H9 (cell line): ENCODE measurements around the gene PLXNA2. TPM values are rescaled to one million over a fixed set of nuclear protein-coding genes. Genes with fewer than 3 reads are reported as not detected.

ENCODE experiments used
- DNase-seq: peaks from one replicate; pipeline ENCODE4 v3.0.0-alpha.2; 2017
- H2AFZ ChIP-seq: one replicate; pipeline ENCODE4 v1.6.1; 2013; ENCODE audit warnings: mild to moderate bottlenecking, low read length, control low read depth, moderate library complexity
- H2AK5ac ChIP-seq: 2 replicates; pipeline ENCODE4 v1.6.1; 2013; ENCODE audit warnings: low read length, control low read depth, mixed read lengths; ENCODE audit not compliant: insufficient read length
- H2BK120ac ChIP-seq: one replicate; pipeline ENCODE4 v1.6.1; 2013; ENCODE audit warnings: low read depth, mild to moderate bottlenecking, low read length, control low read depth, inconsistent platforms; ENCODE audit not compliant: poor library complexity, severe bottlenecking
- H2BK12ac ChIP-seq: 2 replicates; pipeline ENCODE4 v1.6.1; 2013; ENCODE audit warnings: low read length, control low read depth, mixed read lengths, low read depth; ENCODE audit not compliant: insufficient read length
- H2BK15ac ChIP-seq: 2 replicates; pipeline ENCODE4 v1.6.1; 2013; ENCODE audit warnings: low read depth, low read length, control low read depth
- H2BK20ac ChIP-seq: one replicate; pipeline ENCODE4 v1.6.1; 2013; ENCODE audit warnings: low read depth, mild to moderate bottlenecking, low read length, control low read depth, inconsistent platforms; ENCODE audit not compliant: poor library complexity, severe bottlenecking
- H2BK5ac ChIP-seq: 2 replicates; pipeline ENCODE4 v1.6.1; 2013; ENCODE audit warnings: low read length, control low read depth, mixed read lengths; ENCODE audit not compliant: insufficient read length
- H3K14ac ChIP-seq: 2 replicates; pipeline ENCODE4 v1.6.1; 2013; ENCODE audit warnings: low read length, control low read depth; ENCODE audit not compliant: insufficient read depth
- H3K18ac ChIP-seq: 2 replicates; pipeline ENCODE4 v1.6.1; 2013; ENCODE audit warnings: low read depth, mild to moderate bottlenecking, mixed read lengths, low read length, control low read depth; ENCODE audit not compliant: insufficient read length
- H3K23ac ChIP-seq: 2 replicates; pipeline ENCODE4 v1.6.1; 2013; ENCODE audit warnings: low read length, control low read depth, mixed read lengths, low read depth; ENCODE audit not compliant: insufficient read length
- H3K23me2 ChIP-seq: 2 replicates; pipeline ENCODE4 v1.6.1; 2013; ENCODE audit warnings: low read depth, mild to moderate bottlenecking, mixed read lengths, low read length, control low read depth; ENCODE audit not compliant: insufficient read length, poor library complexity, severe bottlenecking
- H3K27ac ChIP-seq: 2 replicates; pipeline ENCODE4 v1.5.1; 2013; ENCODE audit warnings: low read length, control low read depth, mixed read lengths, low read depth; ENCODE audit not compliant: insufficient read length
- H3K27me3 ChIP-seq: 2 replicates; pipeline ENCODE4 v1.6.1; 2013; ENCODE audit warnings: low read length, control low read depth, inconsistent platforms; ENCODE audit not compliant: insufficient read depth
- H3K4ac ChIP-seq: 2 replicates; pipeline ENCODE4 v1.6.1; 2013; ENCODE audit warnings: low read depth, mild to moderate bottlenecking, control low read depth, inconsistent platforms, low read length, moderate library complexity
- H3K4me1 ChIP-seq: 2 replicates; pipeline ENCODE4 v1.6.1; 2013; ENCODE audit warnings: low read length, control low read depth, inconsistent platforms; ENCODE audit not compliant: insufficient read depth
- H3K4me2 ChIP-seq: 2 replicates; pipeline ENCODE4 v1.6.1; 2013; ENCODE audit warnings: low read length, control low read depth, mixed read lengths; ENCODE audit not compliant: insufficient read length, insufficient read depth
- H3K56ac ChIP-seq: 2 replicates; pipeline ENCODE4 v1.6.1; 2013; ENCODE audit warnings: low read depth, mild to moderate bottlenecking, mixed read lengths, low read length, control low read depth; ENCODE audit not compliant: insufficient read length
- H3K79me1 ChIP-seq: 2 replicates; pipeline ENCODE4 v1.6.1; 2013; ENCODE audit warnings: low read depth, mild to moderate bottlenecking, moderate library complexity, low read length, control low read depth, inconsistent platforms; ENCODE audit not compliant: insufficient read depth, poor library complexity, severe bottlenecking
- H3K79me2 ChIP-seq: 2 replicates; pipeline ENCODE4 v1.6.1; 2013; ENCODE audit warnings: low read length, control low read depth, inconsistent platforms; ENCODE audit not compliant: insufficient read depth
- H3K9ac ChIP-seq: 2 replicates; pipeline ENCODE4 v1.6.1; 2013; ENCODE audit warnings: low read length, control low read depth, mixed read lengths; ENCODE audit not compliant: insufficient read length; ENCODE audit errors: extremely low read depth
- H3K9me3 ChIP-seq: one replicate; pipeline ENCODE4 v1.6.1; 2013; ENCODE audit warnings: low read depth, low read length, inconsistent platforms; ENCODE audit not compliant: control insufficient read depth
- H3T11ph ChIP-seq: one replicate; pipeline ENCODE4 v1.6.1; 2013; ENCODE audit warnings: mild to moderate bottlenecking, low read length, control low read depth, inconsistent platforms
- H4K20me1 ChIP-seq: one replicate; pipeline ENCODE4 v1.6.1; 2013; ENCODE audit not compliant: control insufficient read depth, insufficient read length, insufficient read depth
- H4K5ac ChIP-seq: 2 replicates; pipeline ENCODE4 v1.6.1; 2013; ENCODE audit warnings: low read depth, mild to moderate bottlenecking, mixed read lengths, low read length, control low read depth; ENCODE audit not compliant: insufficient read length
- H4K8ac ChIP-seq: replicated peaks from 2 replicates; pipeline ENCODE4 v1.6.1; 2013; ENCODE audit warnings: low read length, control low read depth, mixed read lengths, low read depth; ENCODE audit not compliant: insufficient read length
- H4K91ac ChIP-seq: 2 replicates; pipeline ENCODE4 v1.6.1; 2013; ENCODE audit warnings: low read depth, mild to moderate bottlenecking, moderate library complexity, mixed read lengths, low read length, control low read depth; ENCODE audit not compliant: insufficient read length
- H3K27ac Mint-ChIP-seq, 3 experiments: 2 replicates in 2 of 3; 3 replicates in 1 of 3; pipeline ENCODE4 v1.8.0; 2020 to 2021; ENCODE audit warnings: mixed read lengths in 3 of 3, mild to moderate bottlenecking in 1 of 3, moderate library complexity in 1 of 3
- H3K27me3 Mint-ChIP-seq: 2 replicates; pipeline ENCODE4 v1.8.0; 2021; ENCODE audit warnings: low read depth, mild to moderate bottlenecking, moderate library complexity, mixed read lengths
- H3K36me3 Mint-ChIP-seq, 3 experiments: 2 replicates in 2 of 3; 3 replicates in 1 of 3; pipeline ENCODE4 v1.8.0; 2020 to 2021; ENCODE audit warnings: low read depth in 3 of 3, mixed read lengths in 3 of 3; ENCODE audit not compliant: insufficient read depth in 1 of 3
- H3K4me1 Mint-ChIP-seq, 2 experiments: 2 replicates each; pipeline ENCODE4 v1.8.0; 2020; ENCODE audit warnings: mixed read lengths in 2 of 2
- H3K4me3 Mint-ChIP-seq, 2 experiments: 2 replicates in 1 of 2; 3 replicates in 1 of 2; pipeline ENCODE4 v1.8.0; 2020 to 2021; ENCODE audit warnings: mild to moderate bottlenecking in 2 of 2, mixed read lengths in 2 of 2, moderate library complexity in 1 of 2
- H3K9me3 Mint-ChIP-seq, 2 experiments: 2 replicates in 1 of 2; 3 replicates in 1 of 2; pipeline ENCODE4 v1.8.0; 2020; ENCODE audit warnings: mild to moderate bottlenecking in 2 of 2, mixed read lengths in 2 of 2, moderate library complexity in 1 of 2
- WGBS: extraction: QIAGEN DNeasy Blood & Tissue Kit; methylation state at CpG from one replicate; pipeline ENCODE4 v1.1.7; 2013; ENCODE audit warnings: missing lambda C conversion rate, low lambda C conversion rate, mixed read lengths; ENCODE audit not compliant: insufficient read length; ENCODE audit errors: extremely low coverage; 5-methylcytosine and 5-hydroxymethylcytosine counted together
- total RNA-seq: library from RNA; stranded (reverse); gene quantifications from 2 replicates; pipeline ENCODE4 v1.2.1, GENCODE V29; 2021
- TF ChIP-seq, protein P1 (sequence below): fragments of 200-600 bp; sonication (generic); conservative IDR thresholded peaks from 3 replicates; pipeline ENCODE4 v1.8.0; 2021; ENCODE audit warnings: antibody characterized with exemption, mild to moderate bottlenecking

PLXNA2 gene
- total RNA-seq, 1 experiment from 2014 or later, result 0.57 TPM

GRCh38 chr1:208121813-208122364 is 122.3 kb downstream of the PLXNA2 start:
- Mint-ChIP-seq H3K36me3 (no peaks in the 10 kb centered on the region), H3K9me3 (no peaks in the 10 kb centered on the region), H3K27me3 (no peaks in the 10 kb centered on the region; the same call in 1 of the 2 replicates), H3K4me3 (no peak overlapping the region), H3K4me1 (no peaks in the 10 kb centered on the region; a peak in 2 of 4 replicates), H3K27ac (no peak overlapping the region)
- no CpG with 5 or more reads among the region's 3 CpGs for WGBS
- Histone ChIP-seq H2AFZ (no peak overlapping the region), H3K56ac (no peak overlapping the region), H3K79me1 (no peaks in the 10 kb centered on the region), H3K4me1 (peaks cover 5% of the 10 kb centered on the region; the same call in 1 of the 2 replicates), H3K23ac (no peak overlapping the region), H3K23me2 (no peaks in the 10 kb centered on the region), H4K8ac (no peak overlapping the region), H2BK15ac (no peak overlapping the region), H3K27me3 (no peaks in the 10 kb centered on the region), H4K20me1 (no peaks in the 10 kb centered on the region), H3K27ac (no peak overlapping the region), H3T11ph (no peak overlapping the region), H2AK5ac (no peak overlapping the region), H4K91ac (no peak overlapping the region), H3K79me2 (no peaks in the 10 kb centered on the region), H2BK120ac (no peak overlapping the region), H3K14ac (no peak overlapping the region), H2BK5ac (no peak overlapping the region), H3K4me2 (no peak overlapping the region), H2BK12ac (no peak overlapping the region), H3K4ac (no peak overlapping the region), H2BK20ac (no peak overlapping the region), H3K9me3 (no peaks in the 10 kb centered on the region), H4K5ac (no peak overlapping the region), H3K9ac (no peak overlapping the region), H3K18ac (no peak overlapping the region)
- TF ChIP-seq, protein P1, sequence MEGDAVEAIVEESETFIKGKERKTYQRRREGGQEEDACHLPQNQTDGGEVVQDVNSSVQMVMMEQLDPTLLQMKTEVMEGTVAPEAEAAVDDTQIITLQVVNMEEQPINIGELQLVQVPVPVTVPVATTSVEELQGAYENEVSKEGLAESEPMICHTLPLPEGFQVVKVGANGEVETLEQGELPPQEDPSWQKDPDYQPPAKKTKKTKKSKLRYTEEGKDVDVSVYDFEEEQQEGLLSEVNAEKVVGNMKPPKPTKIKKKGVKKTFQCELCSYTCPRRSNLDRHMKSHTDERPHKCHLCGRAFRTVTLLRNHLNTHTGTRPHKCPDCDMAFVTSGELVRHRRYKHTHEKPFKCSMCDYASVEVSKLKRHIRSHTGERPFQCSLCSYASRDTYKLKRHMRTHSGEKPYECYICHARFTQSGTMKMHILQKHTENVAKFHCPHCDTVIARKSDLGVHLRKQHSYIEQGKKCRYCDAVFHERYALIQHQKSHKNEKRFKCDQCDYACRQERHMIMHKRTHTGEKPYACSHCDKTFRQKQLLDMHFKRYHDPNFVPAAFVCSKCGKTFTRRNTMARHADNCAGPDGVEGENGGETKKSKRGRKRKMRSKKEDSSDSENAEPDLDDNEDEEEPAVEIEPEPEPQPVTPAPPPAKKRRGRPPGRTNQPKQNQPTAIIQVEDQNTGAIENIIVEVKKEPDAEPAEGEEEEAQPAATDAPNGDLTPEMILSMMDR, result no peak
- no peak for DNase-seq
